H1 (cell line): ENCODE results near the gene ANKRD12. TPM values are rescaled to one million over a fixed set of nuclear protein-coding genes. Genes with fewer than 3 reads are reported as not detected.
"Not testable (repeated sequence)": the region's sequence is repeated elsewhere in the genome, so short reads cannot be mapped to it uniquely, and the experiment has no call there.

ENCODE experiments used
- CTCF ChIA-PET: fragments of 300-600 bp; sonication (Branson Sonifier 250); formaldehyde crosslinking; loops from one replicate; lab custom pipeline; 2021; ENCODE audit not compliant: partially characterized antibody; lab: Charles Lee
- POLR2A ChIA-PET: fragments of 300-600 bp; sonication (Branson Sonifier 250); formaldehyde crosslinking; loops from one replicate; lab custom pipeline; 2021; ENCODE audit warnings: inconsistent platforms; ENCODE audit not compliant: partially characterized antibody; lab: Charles Lee
- DNase-seq, 2 experiments: peaks; one replicate each; pipeline versions ENCODE4 v3.0.0 to v3.0.0-alpha.2; 2010 to 2022; ENCODE audit warnings: low spot score in 2 of 2, low read depth in 1 of 2, mixed read lengths in 1 of 2
- FAIRE-seq: peaks from 2 replicates; lab custom pipeline; 2011; peaks lifted over from hg19 to GRCh38; lab: Jason Lieb, UNC
- H2AFZ ChIP-seq: 2 replicates; pipeline ENCODE4 v1.8.1; 2012; ENCODE audit warnings: low read length, inconsistent platforms
- H2AK5ac ChIP-seq: 2 replicates; pipeline ENCODE4 v1.6.1; 2013; ENCODE audit warnings: low read depth, low read length
- H2BK120ac ChIP-seq: replicated peaks from 2 replicates; pipeline ENCODE3; 2013; ENCODE audit warnings: low read depth, low read length, inconsistent platforms
- H2BK12ac ChIP-seq: 2 replicates; pipeline ENCODE4 v1.6.1; 2013; ENCODE audit warnings: low read depth, low read length
- H2BK15ac ChIP-seq: 2 replicates; pipeline ENCODE4 v1.6.1; 2013; ENCODE audit warnings: low read length
- H2BK20ac ChIP-seq: 2 replicates; pipeline ENCODE4 v1.6.1; 2013; ENCODE audit warnings: low read length
- H2BK5ac ChIP-seq: 2 replicates; pipeline ENCODE4 v1.6.1; 2013; ENCODE audit warnings: low read depth, low read length
- H3K14ac ChIP-seq: 2 replicates; pipeline ENCODE4 v1.6.1; 2013; ENCODE audit warnings: inconsistent platforms; ENCODE audit not compliant: insufficient read length
- H3K18ac ChIP-seq: 2 replicates; pipeline ENCODE4 v1.6.1; 2013; ENCODE audit warnings: low read length; ENCODE audit errors: extremely low read depth
- H3K23ac ChIP-seq: 2 replicates; pipeline ENCODE4 v1.6.1; 2013; ENCODE audit warnings: inconsistent platforms; ENCODE audit not compliant: insufficient read length
- H3K23me2 ChIP-seq: 2 replicates; pipeline ENCODE4 v1.6.1; 2013; ENCODE audit warnings: low read depth, low read length
- H3K27ac ChIP-seq: 2 replicates; pipeline ENCODE4 v1.6.1; 2011; ENCODE audit warnings: low read depth, low read length, inconsistent platforms
- H3K27me3 ChIP-seq, 4 experiments: replicated peaks in 1 of 4; 1 replicate in 1 of 4; 2 replicates in 3 of 4; pipeline versions ENCODE4 v1.6.1 to v1.8.1; 2011 to 2013; ENCODE audit warnings: low read length in 3 of 4, mild to moderate bottlenecking in 3 of 4, inconsistent platforms in 2 of 4, mixed read lengths in 2 of 4, moderate library complexity in 1 of 4; ENCODE audit not compliant: control insufficient read depth in 3 of 4, insufficient read depth in 3 of 4; ENCODE audit errors: extremely low read depth in 1 of 4
- H3K36me3 ChIP-seq, 4 experiments: 2 replicates each; pipeline versions ENCODE4 v1.6.1 to v1.8.1; 2011 to 2013; ENCODE audit warnings: mild to moderate bottlenecking in 4 of 4, low read length in 3 of 4, moderate library complexity in 2 of 4, control low read depth in 1 of 4, inconsistent platforms in 1 of 4; ENCODE audit not compliant: insufficient read depth in 4 of 4, control insufficient read depth in 2 of 4
- H3K4ac ChIP-seq: replicated peaks from 2 replicates; pipeline ENCODE3; 2013; ENCODE audit warnings: low read length, low read depth, mixed read lengths, inconsistent platforms; ENCODE audit not compliant: insufficient read length
- H3K4me1 ChIP-seq, 4 experiments: replicated peaks in 1 of 4; 1 replicate in 1 of 4; 2 replicates in 3 of 4; pipeline versions ENCODE4 v1.6.1 to v1.8.1; 2011 to 2013; ENCODE audit warnings: low read length in 3 of 4, inconsistent platforms in 2 of 4, mixed read lengths in 1 of 4; ENCODE audit not compliant: insufficient read depth in 4 of 4, control insufficient read depth in 3 of 4
- H3K4me2 ChIP-seq, 2 experiments: 2 replicates each; pipeline versions ENCODE4 v1.6.1 to v1.8.1; 2011 to 2013; ENCODE audit warnings: low read depth in 2 of 2, low read length in 2 of 2, control low read depth in 1 of 2, inconsistent platforms in 1 of 2, mild to moderate bottlenecking in 1 of 2; ENCODE audit not compliant: insufficient read depth in 1 of 2
- H3K4me3 ChIP-seq, 4 experiments: fragments of 200-600, 300-600 bp in 1 of 4; sonication (generic), shearing (Covaris generic), sonication (Bioruptor Twin) in 1 of 4; 2 replicates each; pipeline versions ENCODE4 v1.5.1 to v1.8.1; 2011 to 2016; ENCODE audit warnings: low read length in 4 of 4, low read depth in 3 of 4, control low read depth in 2 of 4, inconsistent platforms in 2 of 4, mild to moderate bottlenecking in 2 of 4, mixed read lengths in 1 of 4, moderate library complexity in 1 of 4; ENCODE audit not compliant: insufficient read depth in 2 of 4; ENCODE audit errors: extremely low read depth in 1 of 4
- H3K56ac ChIP-seq: replicated peaks from 2 replicates; pipeline ENCODE3; 2013; ENCODE audit warnings: low read depth, mild to moderate bottlenecking, mixed read lengths, low read length, inconsistent platforms; ENCODE audit not compliant: insufficient read length
- H3K79me1 ChIP-seq: 2 replicates; pipeline ENCODE4 v1.6.1; 2013; ENCODE audit warnings: low read depth, low read length, control low read depth
- H3K79me2 ChIP-seq, 2 experiments: 2 replicates each; pipeline versions ENCODE4 v1.6.1 to v1.8.1; 2012 to 2013; ENCODE audit warnings: low read length in 2 of 2, mild to moderate bottlenecking in 2 of 2, inconsistent platforms in 1 of 2; ENCODE audit not compliant: insufficient read depth in 2 of 2, control insufficient read depth in 1 of 2
- H3K9ac ChIP-seq, 4 experiments: replicated peaks in 1 of 4; 1 replicate in 1 of 4; 2 replicates in 3 of 4; pipeline versions ENCODE4 v1.6.1 to v1.8.1; 2011 to 2013; ENCODE audit warnings: low read depth in 3 of 4, low read length in 3 of 4, control low read depth in 2 of 4, mild to moderate bottlenecking in 2 of 4, moderate library complexity in 2 of 4, inconsistent platforms in 1 of 4; ENCODE audit errors: extremely low read depth in 1 of 4
- H3K9me3 ChIP-seq, 2 experiments: 2 replicates each; pipeline versions ENCODE4 v1.6.1 to v1.8.1; 2012 to 2013; ENCODE audit warnings: mild to moderate bottlenecking in 2 of 2, moderate library complexity in 2 of 2, control low read depth in 1 of 2, inconsistent platforms in 1 of 2, low read depth in 1 of 2, low read length in 1 of 2, mixed read lengths in 1 of 2; ENCODE audit not compliant: insufficient read depth in 2 of 2
- H4K20me1 ChIP-seq, 2 experiments: replicated peaks in 1 of 2; 2 replicates each; pipeline versions ENCODE3 to v1.8.1; 2011 to 2013; ENCODE audit warnings: inconsistent platforms in 2 of 2, low read length in 2 of 2, mild to moderate bottlenecking in 1 of 2; ENCODE audit not compliant: insufficient read depth in 2 of 2, control insufficient read depth in 1 of 2
- H4K5ac ChIP-seq: 2 replicates; pipeline ENCODE4 v1.6.1; 2013; ENCODE audit warnings: low read length, low read depth, mixed read lengths, inconsistent platforms; ENCODE audit not compliant: insufficient read length
- H4K8ac ChIP-seq: 2 replicates; pipeline ENCODE4 v1.8.0; 2013; ENCODE audit warnings: mild to moderate bottlenecking, moderate library complexity, low read length, inconsistent platforms; ENCODE audit not compliant: insufficient read depth; ENCODE audit errors: extremely low read depth
- H4K91ac ChIP-seq: replicated peaks from 2 replicates; pipeline ENCODE3; 2013; ENCODE audit warnings: low read length, mixed read lengths, inconsistent platforms; ENCODE audit not compliant: insufficient read length
- WGBS, 2 experiments: shearing (Covaris generic) in 1 of 2; methylation state at CpG; one replicate each; pipeline versions ENCODE4 v1.1.6 to v1.1.7; 2013 to 2015; ENCODE audit warnings: low lambda C conversion rate in 2 of 2, mixed read lengths in 2 of 2, inconsistent platforms in 1 of 2, low coverage in 1 of 2, missing lambda C conversion rate in 1 of 2; ENCODE audit not compliant: insufficient replicate concordance in 2 of 2, insufficient coverage in 1 of 2, insufficient read length in 1 of 2; ENCODE audit errors: extremely low coverage in 1 of 2, missing lambda C conversion rate in 1 of 2; 5-methylcytosine and 5-hydroxymethylcytosine counted together
- polyA plus RNA-seq, 7 experiments: library from polyadenylated mRNA; depleted of rRNA in 3 of 7; stranded (reverse) in 5 of 7; unstranded in 2 of 7; fragments of >200 nt in 5 of 7; fragments of 200-250 nt in 2 of 7; gene quantifications; 1 replicate in 5 of 7; 2 replicates in 1 of 7; 4 replicates in 1 of 7; pipeline versions ENCODE4 v1.2.1 to v1.2.3, GENCODE V29; 2011 to 2013; ENCODE audit warnings: missing spikeins in 2 of 7, mixed read lengths in 2 of 7
- total RNA-seq: library from RNA; stranded (reverse); fragmentation: NEBNext Ultra II Directional; extraction: Animal tissue kit (Norgen Biotek cat#: 25700); gene quantifications from 2 replicates; pipeline ENCODE4 v1.2.1, GENCODE V29; 2021

Gene ANKRD12
- total and polyA plus RNA-seq, 2 of the 8 experiments (the other 6 are each of a cell fraction or from before 2014, with no cell fraction given): 2.6 to 37.9 TPM

DNA sequence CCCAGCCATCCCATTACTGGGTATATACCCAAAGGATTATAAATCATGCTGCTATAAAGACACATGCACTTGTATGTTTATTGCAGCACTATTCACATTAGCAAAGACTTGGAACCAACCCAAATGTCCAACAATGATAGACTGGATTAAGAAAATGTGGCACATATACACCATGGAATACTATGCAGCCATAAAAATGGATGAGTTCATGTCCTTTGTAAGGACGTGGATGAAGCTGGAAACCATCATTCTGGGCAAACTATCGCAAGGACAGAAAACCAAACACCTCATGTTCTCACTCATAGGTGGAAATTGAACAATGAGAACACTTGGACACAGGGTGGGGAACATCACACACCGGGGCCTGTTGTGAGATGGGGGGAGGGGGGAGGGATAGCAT is 43.5 kb upstream of the ANKRD12 start:
- not testable (repeated sequence) for H2BK15ac ChIP-seq, H2BK5ac ChIP-seq, DNase-seq, H3K4me3 ChIP-seq, H3K18ac ChIP-seq, H3K23me2 ChIP-seq, H2BK20ac ChIP-seq, H3K4ac ChIP-seq, H3K9ac ChIP-seq, H4K20me1 ChIP-seq, H4K5ac ChIP-seq, H3K79me2 ChIP-seq, H3K14ac ChIP-seq, H3K4me2 ChIP-seq, H3K79me1 ChIP-seq, H3K36me3 ChIP-seq, H3K56ac ChIP-seq, H2AK5ac ChIP-seq, H3K27me3 ChIP-seq, H3K27ac ChIP-seq, H4K8ac ChIP-seq, H2AFZ ChIP-seq, H2BK120ac ChIP-seq, H3K9me3 ChIP-seq, H3K23ac ChIP-seq, H2BK12ac ChIP-seq, FAIRE-seq, H4K91ac ChIP-seq
- peaks cover 0 to 15% (median 7%) of the 10 kb centered on the region in 4 experiments; a peak in 3 of 7 replicates for H3K4me1 ChIP-seq
- ChIA-PET CTCF (interaction anchor here (1.8 kb wide), 1 partner anchor 20 kb away, joined by 6 read pairs; no protein-coding TSS in a partner anchor), POLR2A (interaction anchor here (1.1 kb wide), 1 partner anchor 17 kb away, joined by 3 read pairs; no protein-coding TSS in a partner anchor)
- 85% methylated on average over 2 of the region's 3 CpGs; no CpG with 5 or more reads in 1 of the 2 experiments for WGBS, 2 experiments
